OCI-LY7 (cell line): Measurements from ENCODE around the gene TMIGD2. TPM values are rescaled to one million over a fixed set of nuclear protein-coding genes. Genes with fewer than 3 reads are reported as not detected.

Source experiments
- BruUV-seq: library from RNA; stranded (reverse); fragments of 400-500 nt; replicated peaks from 2 replicates; lab custom pipeline; 2021; lab: Mats Ljungman, UMichigan
- CTCF ChIA-PET: fragments of 300-600 bp; sonication (Branson Sonifier 250); formaldehyde crosslinking; loops from one replicate; lab custom pipeline; 2022; ENCODE audit warnings: antibody characterized with exemption; ENCODE audit not compliant: unreplicated experiment; lab: Charles Lee
- POLR2A ChIA-PET: fragments of 300-600 bp; sonication (Branson Sonifier 250); formaldehyde crosslinking; loops from one replicate; lab custom pipeline; 2022; ENCODE audit warnings: antibody characterized with exemption; lab: Charles Lee
- DNase-seq: peaks from one replicate; pipeline ENCODE4 v3.0.0-alpha.2; 2015; ENCODE audit warnings: low spot score
- H2AFZ ChIP-seq: fragments of 200-600 bp; sonication (generic), shearing (Covaris generic); 2 replicates; pipeline ENCODE4 v1.6.1; 2014; ENCODE audit warnings: mild to moderate bottlenecking, antibody characterized with exemption, low read length, moderate library complexity
- H3K27ac ChIP-seq: fragments of 200-600 bp; sonication (generic); 2 replicates; pipeline ENCODE4 v1.5.1; 2014; ENCODE audit warnings: mixed run types, low read depth, mild to moderate bottlenecking, moderate library complexity, low read length, inconsistent platforms; ENCODE audit not compliant: poor library complexity, severe bottlenecking
- H3K36me3 ChIP-seq: fragments of 200-600 bp; sonication (generic); 2 replicates; pipeline ENCODE4 v1.6.1; 2014; ENCODE audit warnings: mild to moderate bottlenecking, antibody characterized with exemption, low read length, moderate library complexity, mixed read lengths; ENCODE audit not compliant: insufficient read depth
- H3K4me1 ChIP-seq: fragments of 200-600 bp; sonication (generic); 2 replicates; pipeline ENCODE4 v1.5.1; 2014; ENCODE audit warnings: mild to moderate bottlenecking, low read length; ENCODE audit not compliant: insufficient read depth, poor library complexity, severe bottlenecking
- H3K4me2 ChIP-seq: fragments of 200-600 bp; sonication (generic); 2 replicates; pipeline ENCODE4 v1.6.1; 2014; ENCODE audit warnings: mild to moderate bottlenecking, low read length
- H3K4me3 ChIP-seq: fragments of 200-600 bp; sonication (generic); 2 replicates; pipeline ENCODE4 v1.5.1; 2014; ENCODE audit warnings: mild to moderate bottlenecking, low read depth, low read length; ENCODE audit not compliant: poor library complexity, severe bottlenecking
- H3K79me2 ChIP-seq: fragments of 200-600 bp; sonication (generic); 2 replicates; pipeline ENCODE4 v1.6.1; 2016; ENCODE audit warnings: low read depth, mild to moderate bottlenecking, low read length, moderate library complexity, mixed read lengths; ENCODE audit not compliant: insufficient read depth
- H3K9me2 ChIP-seq: fragments of 200-600 bp; sonication (generic); 2 replicates; pipeline ENCODE4 v1.6.1; 2016; ENCODE audit warnings: mild to moderate bottlenecking, low read length, mixed read lengths; ENCODE audit not compliant: insufficient read depth
- H3K9me3 ChIP-seq: fragments of 200-600 bp; sonication (generic); 2 replicates; pipeline ENCODE4 v1.6.1; 2014; ENCODE audit warnings: mild to moderate bottlenecking, mixed run types, low read length, mixed read lengths
- H4K20me1 ChIP-seq: fragments of 200-600 bp; sonication (generic); 2 replicates; pipeline ENCODE4 v1.6.1; 2014; ENCODE audit warnings: mild to moderate bottlenecking, antibody characterized with exemption, low read length, moderate library complexity, mixed read lengths; ENCODE audit not compliant: insufficient read depth
- CTCF ChIP-seq: fragments of 200-600 bp; sonication (generic); conservative IDR thresholded peaks from 2 replicates; pipeline ENCODE4 v1.5.1; 2014; ENCODE audit warnings: mild to moderate bottlenecking, antibody characterized with exemption, low read length, moderate library complexity, mixed read lengths
- EZH2phosphoT487 ChIP-seq: fragments of 200-600 bp; sonication (generic); IDR thresholded peaks from 2 replicates; pipeline ENCODE4 v1.6.1; 2018; ENCODE audit warnings: low read depth, borderline replicate concordance, mild to moderate bottlenecking, mixed run types, antibody characterized with exemption, low read length, moderate library complexity, mixed read lengths
- intact Hi-C: fragments of 100-400 bp; cut with micrococcal nuclease; formaldehyde crosslinking; loops from one replicate; pipeline ENCODE4 v1.10.0; 2022; ENCODE audit not compliant: unreplicated experiment
- total RNA-seq, 2 experiments: library from RNA; depleted of rRNA in 1 of 2; stranded (reverse); fragments of >200 nt in 1 of 2; shearing (Covaris generic) in 1 of 2; gene quantifications; 2 replicates each; pipeline ENCODE4 v1.2.3, GENCODE V29; 2014 to 2022

The TMIGD2 gene
- total RNA-seq, 2 experiments from 2014 or later: 0.44 to 2.7 TPM

DNA sequence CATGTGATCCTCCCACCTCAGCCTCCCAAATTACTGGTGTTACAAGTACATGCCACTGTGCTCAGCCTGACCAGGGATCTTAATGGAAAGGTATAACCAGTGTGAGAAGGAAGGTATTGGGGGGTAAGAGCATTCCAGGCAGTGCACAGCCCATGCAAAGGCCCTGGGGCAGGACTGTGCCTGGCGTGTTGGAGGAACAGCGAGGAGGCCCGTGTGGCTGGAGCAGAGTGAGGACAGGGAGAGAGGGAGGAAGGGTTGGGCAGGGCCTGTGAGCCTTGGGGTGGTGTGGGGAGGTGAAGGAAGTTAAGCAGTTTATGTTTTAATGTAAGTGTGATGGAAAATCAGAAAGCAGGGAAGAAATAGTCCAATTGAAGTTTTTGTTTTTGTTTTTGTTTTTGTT is 1.6 kb downstream of the TMIGD2 start:
- no peak overlapping the region for H2AFZ ChIP-seq
- peaks cover 13% of the 10 kb centered on the region for H3K4me1 ChIP-seq
- no peak overlapping the region for H3K4me2 ChIP-seq
- TF ChIP-seq EZH2phosphoT487 (no peak), CTCF (no peak)
- H3K9me3 ChIP-seq: no peaks in the 10 kb centered on the region
- no peaks in the 10 kb centered on the region for H4K20me1 ChIP-seq
- DNase-seq: no peak
- H3K27ac ChIP-seq: no peak overlapping the region
- CTCF ChIA-PET: no interaction called here
- no peaks in the 10 kb centered on the region for H3K79me2 ChIP-seq
- POLR2A ChIA-PET: no interaction called here
- no peak overlapping the region for H3K4me3 ChIP-seq
- H3K9me2 ChIP-seq: no peaks in the 10 kb centered on the region
- intact Hi-C loops: no loop called here
- no peaks in the 10 kb centered on the region for H3K36me3 ChIP-seq
- BruUV-seq: no TSS peak

DNA sequence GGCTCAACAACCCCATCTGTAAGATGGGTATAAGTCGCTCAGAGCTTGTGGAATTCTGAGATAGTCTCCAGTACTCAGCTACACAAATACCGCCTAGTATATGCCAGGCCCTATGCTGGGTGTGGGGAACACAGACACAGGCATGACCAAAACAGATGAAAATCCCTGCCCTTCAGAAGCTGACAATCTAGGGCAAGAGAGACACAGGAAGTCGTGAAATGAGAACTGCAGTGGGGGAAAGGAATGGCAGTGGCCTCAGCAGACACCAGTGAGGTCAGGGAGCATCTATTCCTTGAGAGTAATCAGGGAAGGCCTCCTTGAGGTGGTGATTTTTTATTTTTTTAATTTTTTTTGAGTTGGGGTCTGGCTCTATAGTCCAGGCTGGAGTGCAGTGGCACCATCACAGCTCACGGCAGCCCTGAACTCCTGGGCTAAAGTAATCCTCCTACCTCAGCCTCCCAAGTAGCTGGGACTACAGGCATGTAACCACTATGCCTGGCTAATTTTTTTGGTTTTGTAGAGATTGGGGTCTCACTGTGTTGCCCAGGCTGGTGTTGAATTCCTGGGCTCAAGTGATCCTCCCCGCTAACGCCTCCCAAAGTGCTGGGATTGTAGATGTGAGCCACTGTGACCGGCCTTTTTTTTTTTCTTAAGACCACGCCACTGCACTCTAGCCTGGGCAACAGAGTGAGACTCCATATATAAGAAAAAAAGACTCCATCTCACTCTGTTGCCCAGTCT is 3.2 kb downstream of the TMIGD2 start:
- intact Hi-C loops: no loop called here
- TF ChIP-seq CTCF: no peak
- no peak for TF ChIP-seq EZH2phosphoT487
- Histone ChIP-seq H3K9me3 (no peaks in the 10 kb centered on the region), H3K4me1 (peaks cover 13% of the 10 kb centered on the region), H3K4me2 (no peak overlapping the region), H3K4me3 (no peak overlapping the region), H2AFZ (no peak overlapping the region), H3K27ac (no peak overlapping the region), H3K79me2 (no peaks in the 10 kb centered on the region), H3K36me3 (no peaks in the 10 kb centered on the region), H3K9me2 (no peaks in the 10 kb centered on the region), H4K20me1 (no peaks in the 10 kb centered on the region)
- no TSS peak for BruUV-seq
- no peak for DNase-seq
- POLR2A ChIA-PET: no interaction called here
- CTCF ChIA-PET: no interaction called here
